T-helper 2 cell treated with Interferon-gamma antibody and Interleukin-4, amounts not matched to agents 100 ng/mL and 5 ng/mL, for 36 hours (primary cell): Measurements from ENCODE around the gene PDXDC1. TPM values are rescaled to one million over a fixed set of nuclear protein-coding genes. Genes with fewer than 3 reads are reported as not detected.
"Not testable (repeated sequence)": the region's sequence is repeated elsewhere in the genome, so short reads cannot be mapped to it uniquely, and the experiment has no call there.

ENCODE experiments used
- intact Hi-C: fragments of 100-400 bp; cut with micrococcal nuclease; formaldehyde crosslinking; loops from one replicate; pipeline ENCODE4 v1.15.1; 2023
- total RNA-seq: library from RNA; stranded (reverse); gene quantifications from 2 replicates; pipeline ENCODE4 v1.2.3, GENCODE V29; 2022

The PDXDC1 gene
- total RNA-seq, 1 donor from 2014 or later: 48.7 TPM

GRCh38 chr16:14973785-14974322, 972 bp upstream of the PDXDC1 start:
- intact Hi-C loops: not testable (repeated sequence)

DNA sequence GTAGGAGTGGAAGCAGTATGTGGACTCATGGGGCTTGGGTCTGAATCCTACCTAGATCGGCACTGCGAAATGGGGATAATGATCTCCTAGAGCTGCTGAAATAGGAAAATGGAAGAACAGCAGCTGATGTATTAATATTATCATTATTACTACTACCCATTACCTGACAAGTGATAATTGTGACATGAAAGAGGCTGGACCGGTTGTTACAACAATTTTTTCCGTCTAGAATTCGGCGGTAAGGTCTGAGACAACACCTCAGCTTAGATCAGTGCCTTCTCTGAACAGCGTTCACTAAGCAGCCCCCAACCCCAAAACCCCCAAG, 533 bp upstream of the PDXDC1 start:
- intact Hi-C loops: not testable (repeated sequence)

DNA sequence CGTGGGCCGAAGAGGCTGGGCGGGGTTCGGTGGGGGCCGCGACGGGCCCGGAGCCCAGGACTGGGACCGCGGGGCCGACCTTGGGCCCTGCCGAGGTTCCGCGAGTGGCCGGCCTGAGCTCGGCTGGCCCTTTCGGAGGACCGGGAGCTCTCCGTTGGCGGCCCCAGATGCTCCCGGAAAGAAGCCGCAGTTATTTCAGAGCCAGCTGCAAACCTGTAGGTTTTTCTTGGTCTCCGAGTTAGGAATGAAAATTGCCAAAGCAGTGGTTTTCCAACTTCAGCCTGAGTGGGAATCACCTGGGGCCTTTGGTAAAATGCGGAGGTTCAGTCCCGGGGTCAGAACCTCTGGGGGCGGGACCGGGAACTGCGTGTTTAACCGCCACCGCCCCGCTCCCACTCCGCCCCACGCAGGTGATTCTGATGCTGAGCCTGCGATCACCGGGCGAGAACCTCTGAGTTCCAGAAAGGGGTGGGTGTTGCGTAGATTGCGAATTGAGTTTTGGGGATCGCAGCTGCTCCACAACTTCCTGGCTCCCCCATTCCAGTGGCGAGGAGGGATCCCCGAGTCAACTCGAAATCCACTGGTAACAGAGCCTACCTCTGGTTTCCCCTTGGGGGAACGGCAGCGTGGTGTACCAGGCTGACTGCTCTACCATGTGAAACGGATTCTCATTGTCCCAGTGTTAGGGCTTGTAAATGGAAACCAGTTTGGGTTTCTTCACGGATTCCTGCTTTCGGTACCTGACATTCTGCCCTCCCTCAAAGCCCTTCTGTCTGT, 780 bp downstream of the PDXDC1 start:
- intact Hi-C loops: not testable (repeated sequence)

DNA sequence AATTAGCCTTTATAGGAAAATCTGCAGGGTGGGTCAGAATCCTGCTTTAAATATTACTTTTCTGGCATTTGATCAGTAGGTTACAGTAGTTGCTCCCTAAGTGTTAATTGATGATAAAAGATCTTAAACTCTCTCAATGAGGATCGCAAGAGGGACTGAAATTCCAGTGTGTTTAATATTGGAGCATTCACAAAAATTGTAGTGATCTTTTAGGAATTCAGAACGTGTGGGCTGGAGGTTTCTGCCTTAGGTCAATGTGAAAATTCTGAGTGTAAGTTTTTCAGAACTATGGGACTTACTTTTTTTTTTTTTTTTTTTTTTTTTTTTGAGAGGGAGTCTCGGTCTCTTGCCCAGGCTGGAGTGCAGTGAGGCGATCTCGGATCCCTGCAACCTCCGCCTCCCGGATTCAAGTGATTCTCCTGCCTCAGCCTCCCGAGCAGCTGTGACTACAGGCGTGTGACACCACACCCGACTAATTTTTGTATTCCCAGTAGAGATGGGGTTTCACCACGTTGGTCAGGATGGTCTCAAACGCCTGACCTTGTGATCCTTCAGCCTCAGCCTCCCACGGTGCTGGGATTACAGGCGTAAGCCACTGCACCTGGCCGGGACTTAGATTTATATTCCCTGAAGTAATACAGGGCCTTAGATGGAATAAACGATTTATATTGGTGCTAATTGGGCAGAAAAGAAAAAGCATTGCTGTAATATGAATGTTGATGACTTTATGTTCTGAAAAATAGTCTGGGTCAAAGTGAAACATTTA, 2.3 kb downstream of the PDXDC1 start:
- intact Hi-C loops: not testable (repeated sequence)

- intact Hi-C loops: not testable (repeated sequence)
These were observed 3.5 kb downstream of the PDXDC1 start for GRCh38 chr16:14978281-14978680.

DNA sequence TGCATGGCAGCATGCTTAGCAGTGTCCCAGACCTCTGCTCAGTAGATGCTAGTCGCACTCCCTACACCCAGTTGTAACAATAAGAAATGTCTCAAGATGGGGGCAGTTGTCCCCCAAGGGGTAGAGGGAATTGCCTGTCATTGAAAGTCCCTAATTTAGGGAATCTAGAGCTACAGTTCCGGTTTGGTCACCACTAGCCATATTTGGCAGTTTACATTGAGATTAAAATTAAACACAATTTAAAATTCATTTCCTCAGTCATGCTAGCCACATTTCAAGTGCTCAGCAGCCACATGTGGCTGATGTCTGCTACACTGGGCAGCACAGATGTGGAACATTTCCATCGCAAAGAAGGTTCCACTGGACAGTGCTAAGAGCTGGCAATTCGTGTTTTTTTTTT, 4.1 kb downstream of the PDXDC1 start:
- intact Hi-C loops: not testable (repeated sequence)

DNA sequence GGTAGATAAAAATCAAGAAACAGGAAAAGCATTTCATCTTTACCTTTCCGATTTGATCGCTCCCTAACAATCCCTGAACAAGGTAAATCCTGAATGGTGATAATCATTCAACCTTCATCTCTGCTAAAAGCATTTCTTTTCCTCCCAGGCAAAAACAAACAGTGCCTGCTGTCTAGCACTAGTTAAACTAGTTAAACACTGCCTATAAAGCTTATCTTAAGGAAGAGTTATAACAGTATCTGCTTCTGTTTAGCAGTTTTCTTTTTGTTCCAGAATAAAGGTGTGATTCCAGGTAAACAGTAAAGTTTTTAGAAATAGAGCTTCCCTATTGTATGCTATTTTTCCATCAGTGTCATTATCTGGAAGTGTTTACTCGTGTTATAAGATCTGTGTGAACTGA, 6.4 kb downstream of the PDXDC1 start:
- intact Hi-C loops: not testable (repeated sequence)

DNA sequence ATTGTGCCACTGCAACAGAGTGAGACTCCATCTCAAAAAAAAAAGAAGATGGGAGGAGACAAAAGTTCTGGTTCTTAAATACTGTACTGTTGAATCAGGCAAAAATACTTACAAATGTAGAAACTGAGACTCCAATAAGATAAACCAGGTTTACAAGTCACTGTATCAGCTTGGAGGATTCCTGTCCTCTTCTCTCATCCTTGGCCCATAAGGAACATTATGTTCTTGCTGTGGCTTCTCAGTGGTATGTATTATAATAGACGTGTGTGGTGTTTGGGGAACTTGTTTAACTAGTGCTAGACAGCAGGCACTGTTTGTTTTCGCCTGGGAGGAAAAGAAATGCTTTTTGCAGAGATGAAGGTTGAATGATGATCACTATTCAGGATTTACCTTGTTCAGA, 7.7 kb downstream of the PDXDC1 start:
- intact Hi-C loops: not testable (repeated sequence)

GRCh38 chr16:14988092-14988491, 13.3 kb downstream of the PDXDC1 start:
- intact Hi-C loops: not testable (repeated sequence)

- intact Hi-C loops: not testable (repeated sequence)
These were observed 13.9 kb downstream of the PDXDC1 start for GRCh38 chr16:14988661-14989191.

- intact Hi-C loops: not testable (repeated sequence)
These were observed 14.8 kb downstream of the PDXDC1 start for GRCh38 chr16:14989291-14990281.

DNA sequence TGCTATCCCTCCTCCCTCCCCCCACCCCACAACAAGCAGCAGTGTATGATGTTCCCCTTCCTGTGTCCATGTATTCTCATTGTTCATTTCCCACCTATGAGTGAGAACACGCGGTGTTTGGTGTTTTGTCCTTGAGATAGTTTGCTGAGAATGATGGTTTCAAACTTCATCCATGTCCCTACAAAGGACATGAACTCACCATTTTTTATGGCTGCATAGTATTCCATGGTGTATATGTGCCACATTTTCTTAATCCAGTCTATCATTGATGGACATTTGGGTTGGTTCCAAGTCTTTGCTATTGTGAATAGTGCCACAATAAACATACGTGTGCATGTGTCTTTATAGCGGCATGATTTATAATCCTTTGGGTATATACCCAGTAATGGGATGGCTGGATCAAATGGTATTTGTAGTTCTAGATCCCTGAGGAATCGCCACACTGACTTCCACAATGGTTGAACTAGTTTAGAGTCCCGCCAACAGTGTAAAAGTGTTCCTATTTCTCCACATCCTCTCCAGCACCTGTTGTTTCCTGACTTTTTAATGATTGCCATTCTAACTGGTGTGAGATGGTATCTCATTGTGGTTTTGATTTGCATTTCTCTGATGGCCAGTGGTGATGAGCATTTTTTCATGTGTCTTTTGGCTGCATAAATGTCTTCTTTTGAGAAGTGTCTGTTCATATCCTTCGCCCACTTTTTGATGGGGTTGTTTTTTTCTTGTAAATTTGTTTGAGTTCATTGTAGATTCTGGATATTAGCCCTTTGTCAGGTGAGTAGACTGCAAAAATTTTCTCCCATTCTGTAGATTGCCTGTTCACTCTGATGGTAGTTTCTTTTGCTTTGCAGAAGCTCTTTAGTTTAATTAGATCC, 18.7 kb downstream of the PDXDC1 start:
- intact Hi-C loops: not testable (repeated sequence)

DNA sequence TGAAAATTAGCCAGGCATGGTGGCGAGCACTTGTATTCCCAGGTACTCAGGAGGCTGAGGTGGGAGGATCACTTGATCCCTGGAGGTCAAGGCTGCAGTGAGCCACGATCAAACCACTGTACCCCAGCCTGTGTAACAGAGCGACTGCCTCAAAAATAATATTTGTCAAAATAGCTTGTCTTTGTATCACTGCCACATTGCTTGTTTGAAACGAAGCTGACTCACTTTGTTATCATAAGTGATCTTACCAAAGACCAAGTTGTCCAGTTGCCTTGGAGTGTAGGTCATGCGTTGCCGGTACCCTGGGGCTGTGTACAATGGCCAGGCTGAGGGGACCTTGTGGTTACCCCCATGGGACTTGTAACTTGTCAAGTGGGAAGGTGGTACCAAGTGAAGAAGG, 21.9 kb downstream of the PDXDC1 start:
- intact Hi-C loops: not testable (repeated sequence)

- intact Hi-C loops: not testable (repeated sequence)
These were observed 23.5 kb downstream of the PDXDC1 start for GRCh38 chr16:14998300-14998699.

GRCh38 chr16:14999845-15000244, 25.0 kb downstream of the PDXDC1 start:
- intact Hi-C loops: not testable (repeated sequence)

DNA sequence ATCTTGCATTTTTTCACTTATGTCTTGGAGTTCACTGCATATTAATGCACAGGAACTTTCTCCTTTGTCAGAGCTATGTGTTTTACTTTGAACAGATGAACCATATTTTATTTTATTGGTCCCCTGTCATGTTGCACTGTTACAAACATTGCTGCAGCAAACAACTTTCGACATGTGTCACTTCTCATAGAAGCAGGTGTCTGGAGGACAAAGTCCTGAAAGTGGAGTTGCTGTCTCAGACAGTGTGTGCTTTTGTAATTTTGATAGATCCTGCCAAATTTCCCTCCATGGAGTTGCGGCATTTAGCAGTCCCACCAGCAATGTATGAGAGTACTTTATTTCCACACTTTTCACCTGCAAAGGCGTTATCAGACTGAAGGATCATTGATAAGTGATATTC, 27.6 kb downstream of the PDXDC1 start:
- intact Hi-C loops: not testable (repeated sequence)

- intact Hi-C loops: not testable (repeated sequence)
These were observed 30.7 kb downstream of the PDXDC1 start for GRCh38 chr16:15005357-15006132.

- intact Hi-C loops: not testable (repeated sequence)
These were observed 33.8 kb downstream of the PDXDC1 start for GRCh38 chr16:15008647-15009046.

DNA sequence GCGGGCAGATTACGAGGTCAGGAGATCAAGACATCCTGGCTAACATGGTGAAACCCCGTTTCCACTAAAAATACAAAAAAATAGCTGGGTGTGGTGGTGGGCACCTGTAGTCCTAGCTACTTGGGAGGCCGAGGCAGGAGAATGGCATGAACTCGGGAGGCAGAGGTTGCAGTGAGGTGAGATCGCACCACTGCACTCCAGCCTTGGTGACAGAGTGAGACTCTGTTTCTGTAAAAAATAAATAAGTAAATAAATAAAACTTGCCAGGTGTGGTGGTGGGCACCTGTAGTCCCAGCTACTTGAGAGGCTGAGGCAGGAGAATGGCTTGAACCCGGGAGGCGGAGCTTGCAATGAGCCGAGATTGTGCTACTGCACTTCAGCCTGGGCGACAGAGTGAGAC, 38.1 kb downstream of the PDXDC1 start:
- intact Hi-C loops: not testable (repeated sequence)
